GM18505 (cell line): ENCODE data around the gene DIS3L2.
"Not testable (repeated sequence)": the region's sequence is repeated elsewhere in the genome, so short reads cannot be mapped to it uniquely, and the experiment has no call there.

Experiments used
- ATAC-seq: cut with Tn5 transposase; IDR thresholded peaks from one replicate; pipeline ENCODE4 v1.9.1; 2021; ENCODE audit not compliant: unreplicated experiment
- POLR2A ChIP-seq: IDR thresholded peaks from 4 replicates; pipeline ENCODE4 v1.6.1; 2011; ENCODE audit warnings: borderline replicate concordance; ENCODE audit not compliant: insufficient read depth, insufficient read length; ENCODE audit errors: extremely low read depth

The DIS3L2 gene

GRCh38 chr2:232363784-232364615, 402.5 kb downstream of the DIS3L2 start:
- no peak for ATAC-seq
- no peak for TF ChIP-seq POLR2A

DNA sequence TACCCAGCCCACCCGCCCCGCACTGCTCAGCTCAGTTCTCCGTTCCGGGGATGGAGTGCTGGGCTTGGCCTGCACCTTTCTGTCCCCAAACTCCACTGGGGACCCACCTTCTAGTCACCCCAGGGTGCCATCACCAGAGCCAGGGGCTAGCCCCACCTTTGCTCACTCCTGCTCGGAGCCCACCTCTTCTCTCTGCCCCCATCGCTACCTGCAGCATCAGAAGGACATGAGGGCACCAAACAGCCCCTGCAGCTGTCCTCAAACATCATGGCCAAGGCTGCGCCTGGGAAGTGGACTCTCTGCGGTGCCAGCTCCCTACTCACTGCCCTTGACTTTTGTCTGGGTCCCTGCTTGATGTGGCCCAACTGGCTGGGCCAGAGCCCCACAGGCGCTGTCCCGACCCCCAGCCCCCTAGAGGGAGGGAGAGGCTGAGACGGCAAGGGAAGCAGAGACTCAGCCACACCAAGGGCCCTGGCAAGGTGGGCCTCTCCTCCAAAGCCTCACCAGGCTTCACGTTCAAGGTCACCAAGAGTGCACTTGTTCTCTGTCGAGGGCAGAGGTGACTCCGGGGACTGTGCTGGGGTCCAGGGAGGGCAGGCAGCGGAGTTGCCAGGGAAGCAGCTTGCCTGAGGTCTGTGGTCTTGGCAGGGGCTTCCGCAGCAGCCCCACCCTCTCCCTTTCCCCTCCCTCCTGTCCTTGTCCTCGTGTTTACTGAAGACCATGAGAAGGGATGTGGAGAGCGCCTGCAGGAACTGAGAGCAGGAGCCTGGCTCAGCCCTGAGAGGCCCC, 403.5 kb downstream of the DIS3L2 start:
- not testable (repeated sequence) for ATAC-seq

GRCh38 chr2:232365621-232366321, 404.3 kb downstream of the DIS3L2 start:
- ATAC-seq, result no peak
- no peak for TF ChIP-seq POLR2A

DNA sequence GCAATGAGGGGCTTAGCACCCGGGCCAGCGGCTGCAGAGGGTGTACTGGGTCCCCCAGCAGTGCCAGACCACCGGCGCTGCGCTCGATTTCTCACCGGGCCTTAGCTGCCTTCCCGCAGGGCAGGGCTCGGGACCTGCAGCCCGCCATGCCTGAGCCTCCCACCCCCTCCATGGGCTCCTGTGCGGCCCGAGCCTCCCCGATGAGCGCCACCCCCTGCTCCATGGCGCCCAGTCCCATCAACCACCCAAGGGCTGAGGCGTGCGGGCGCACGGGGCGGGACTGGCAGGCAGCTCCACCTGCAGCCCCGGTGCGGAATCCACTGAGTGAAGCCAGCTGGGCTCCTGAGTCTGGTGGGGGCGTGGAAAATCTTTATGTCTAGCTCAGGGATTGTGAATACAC, 404.9 kb downstream of the DIS3L2 start:
- not testable (repeated sequence) for ATAC-seq

DNA sequence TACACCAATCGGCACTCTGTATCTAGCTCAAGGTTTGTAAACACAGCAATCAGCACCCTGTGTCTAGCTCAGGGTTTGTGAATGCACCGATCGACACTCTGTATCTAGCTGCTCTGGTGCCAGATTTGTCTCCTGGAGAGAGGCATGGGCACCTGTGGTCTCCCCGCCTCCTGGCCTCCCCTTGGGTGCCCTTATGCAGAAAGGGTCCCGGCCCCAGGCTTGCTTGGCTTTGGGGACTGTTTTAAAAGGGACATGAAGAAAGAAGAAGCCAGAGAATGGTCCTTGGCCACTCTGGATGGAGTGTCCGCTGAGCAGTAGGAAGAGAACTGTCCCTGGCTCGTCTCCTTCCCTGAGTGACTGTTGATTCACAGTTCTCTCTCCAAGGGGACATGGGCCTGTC, 405.5 kb downstream of the DIS3L2 start:
- ATAC-seq, result no peak

DNA sequence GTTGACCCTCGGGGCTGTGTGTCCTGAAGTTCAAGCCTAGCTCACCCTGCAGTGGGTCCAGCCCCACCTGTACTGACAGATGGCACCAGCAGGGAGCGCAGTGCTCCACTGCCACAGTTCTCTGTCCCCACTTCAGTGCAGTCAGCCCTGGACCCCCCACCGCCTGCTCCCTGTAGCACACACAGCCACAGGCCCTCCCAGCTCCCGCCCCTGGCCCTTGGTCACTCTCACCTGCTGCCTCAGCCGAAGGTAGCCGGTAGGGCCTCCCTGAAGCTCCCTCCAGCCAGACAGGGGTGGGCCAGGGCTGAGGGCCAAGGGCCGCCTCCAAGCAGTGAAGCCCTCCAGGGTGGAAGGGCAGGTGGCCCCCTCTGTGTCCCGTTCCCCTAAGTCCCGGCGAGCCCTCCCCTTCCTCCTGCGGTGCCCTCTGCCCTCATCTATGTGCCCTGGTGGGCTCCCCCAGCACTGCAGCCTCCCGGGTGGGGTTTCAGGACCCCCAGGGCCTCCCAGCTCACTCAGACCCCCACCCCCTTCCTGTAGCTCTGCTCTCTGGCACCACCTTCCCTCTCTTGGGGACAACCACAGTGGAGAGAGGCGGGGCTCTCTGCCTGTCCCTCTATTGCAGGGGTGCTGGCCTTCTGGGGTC, 406.2 kb downstream of the DIS3L2 start:
- no peak for TF ChIP-seq POLR2A
- no peak for ATAC-seq

More for the DNA sequence above, 405.5 kb downstream of the DIS3L2 start:
- no peak for TF ChIP-seq POLR2A

DNA sequence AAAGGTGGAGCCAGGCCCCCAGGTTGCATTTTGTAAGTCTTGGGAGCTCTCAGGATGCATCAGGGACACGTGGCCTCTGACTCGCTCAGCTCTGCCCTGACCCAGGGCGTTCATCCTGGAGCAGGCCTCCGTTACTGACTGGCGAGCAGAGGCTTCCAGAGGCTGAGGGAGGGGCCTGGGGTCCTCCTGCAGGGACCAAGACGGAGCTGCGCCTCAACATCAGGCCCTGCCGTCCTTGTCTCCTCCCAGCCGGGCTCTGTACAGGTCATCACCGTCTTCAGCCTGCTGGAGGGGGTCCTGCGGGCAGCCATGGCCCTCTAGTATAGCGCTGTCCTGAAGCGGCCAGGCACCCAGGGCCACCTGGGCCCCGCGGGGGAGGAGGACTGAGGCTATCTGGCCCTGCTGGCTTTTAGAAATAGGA, 406.8 kb downstream of the DIS3L2 start:
- ATAC-seq, result no peak
- no peak for TF ChIP-seq POLR2A

GRCh38 chr2:232369126-232369951, 407.8 kb downstream of the DIS3L2 start:
- no peak for TF ChIP-seq POLR2A
- ATAC-seq, result no peak

DNA sequence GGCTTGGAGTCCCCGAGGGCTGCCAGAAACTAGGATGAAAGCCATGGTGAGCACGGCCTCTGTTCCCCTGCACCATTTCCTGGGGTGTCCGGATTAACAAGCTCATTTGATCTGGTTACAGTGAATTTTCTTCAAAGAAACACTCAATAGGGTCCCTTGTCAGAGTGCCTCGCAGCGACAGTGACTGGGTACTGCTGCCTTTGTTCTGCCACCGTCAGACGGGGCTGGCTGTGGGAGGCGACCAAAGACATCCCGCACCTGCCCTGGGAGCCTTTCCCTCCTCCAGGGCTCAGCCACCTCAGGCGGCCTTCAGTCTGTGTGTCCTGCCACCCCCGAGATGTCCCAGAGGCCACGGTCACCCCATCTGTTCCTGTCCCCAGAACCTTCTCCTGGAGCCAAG, 408.5 kb downstream of the DIS3L2 start:
- ATAC-seq, result not testable (repeated sequence)

DNA sequence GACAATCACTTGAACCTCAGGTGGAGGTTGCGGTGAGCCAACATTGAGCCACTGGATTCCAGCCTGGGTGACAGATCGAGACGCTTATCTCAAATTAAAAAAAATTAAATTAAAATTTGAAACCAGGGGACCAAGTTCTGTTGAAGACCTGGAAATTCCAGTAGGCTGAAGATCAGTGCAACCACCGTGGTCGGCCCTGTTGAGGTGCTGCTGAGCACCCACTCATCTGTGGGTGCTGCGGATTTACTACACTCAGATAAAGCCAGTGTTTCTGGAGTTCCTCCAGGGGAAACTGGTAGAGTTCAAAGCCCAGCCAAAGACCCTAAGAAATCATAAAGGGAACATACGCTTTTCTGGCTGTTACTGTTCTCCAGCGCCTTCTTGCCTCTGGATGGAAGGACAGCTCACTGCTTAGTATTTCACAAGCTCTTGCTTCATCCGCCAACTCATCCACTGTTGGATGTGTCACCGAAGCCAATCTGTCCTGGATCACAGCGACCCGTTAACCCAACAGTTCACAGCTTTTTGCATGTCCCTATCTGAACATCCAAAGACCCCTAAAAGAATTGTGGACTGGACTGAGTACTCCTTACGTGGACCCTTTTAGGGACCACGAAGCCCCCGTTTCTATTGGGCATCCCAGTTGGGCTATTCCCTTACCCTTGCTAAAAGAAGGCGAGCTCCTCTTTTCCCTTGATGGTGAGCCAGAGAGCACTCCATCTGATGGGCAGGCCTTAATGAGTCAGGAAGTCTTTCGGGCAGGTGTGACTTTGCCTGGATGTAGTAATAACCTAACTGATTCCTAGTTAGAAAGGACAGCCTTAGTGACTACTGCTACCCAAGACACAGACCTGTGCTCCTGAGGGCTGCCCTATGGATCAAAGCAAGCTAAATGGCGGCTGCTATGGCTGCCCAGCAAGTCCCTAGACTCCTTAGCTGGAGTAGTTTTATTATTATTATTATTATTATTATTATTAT, 411.0 kb downstream of the DIS3L2 start:
- TF ChIP-seq POLR2A, result no peak
- ATAC-seq, result no peak

- TF ChIP-seq POLR2A, result no peak
- ATAC-seq, result no peak
Observed at GRCh38 chr2:232374356-232374755, 412.8 kb downstream of the DIS3L2 start.

- no peak for TF ChIP-seq POLR2A
- ATAC-seq, result no peak
Observed at GRCh38 chr2:232375164-232375563, 413.7 kb downstream of the DIS3L2 start.
